H1 (cell line): ENCODE measurements around the gene ABHD11. TPM values are rescaled to one million over a fixed set of nuclear protein-coding genes. Genes with fewer than 3 reads are reported as not detected.

Experiments used
- ATF2 ChIP-seq: IDR thresholded peaks from 2 replicates; pipeline ENCODE4 v1.6.1; 2012; ENCODE audit warnings: low read length, inconsistent platforms
- BCL11A ChIP-seq, 2 experiments: IDR thresholded peaks; one replicate each; pipeline ENCODE4 v1.6.1; 2011; ENCODE audit warnings: low read depth in 2 of 2, low read length in 2 of 2, mild to moderate bottlenecking in 2 of 2
- CHD2 ChIP-seq: IDR thresholded peaks from 2 replicates; pipeline ENCODE4 v1.6.1; 2012; ENCODE audit warnings: low read length, improper control_type of control experiment
- CTBP2 ChIP-seq: IDR thresholded peaks from 2 replicates; pipeline ENCODE4 v1.7.0; 2011; ENCODE audit warnings: borderline replicate concordance, mild to moderate bottlenecking, moderate library complexity, mixed read lengths, low read length; ENCODE audit not compliant: insufficient read depth, insufficient read length
- CTCF ChIP-seq, 3 experiments: IDR thresholded peaks; 1 replicate in 2 of 3; 2 replicates in 1 of 3; pipeline versions ENCODE4 v1.5.1 to v1.6.1; 2011; ENCODE audit warnings: low read length in 3 of 3, mild to moderate bottlenecking in 3 of 3, inconsistent platforms in 2 of 3, low read depth in 1 of 3, moderate library complexity in 1 of 3; ENCODE audit not compliant: insufficient read depth in 1 of 3; ENCODE audit errors: control extremely low read depth in 1 of 3
- EP300 ChIP-seq, 2 experiments: IDR thresholded peaks; 1 replicate in 1 of 2; 2 replicates in 1 of 2; pipeline ENCODE4 v1.6.1; 2011 to 2012; ENCODE audit warnings: low read depth in 2 of 2, low read length in 2 of 2, mild to moderate bottlenecking in 2 of 2, borderline replicate concordance in 1 of 2, inconsistent platforms in 1 of 2, moderate library complexity in 1 of 2
- GABPA ChIP-seq: IDR thresholded peaks from 2 replicates; pipeline ENCODE4 v1.6.1; 2011; ENCODE audit warnings: mild to moderate bottlenecking, low read length, moderate library complexity, borderline replicate concordance; ENCODE audit not compliant: insufficient read depth
- HDAC6 ChIP-seq: IDR thresholded peaks from one replicate; pipeline ENCODE4 v1.7.1; 2012; ENCODE audit warnings: low read depth, mild to moderate bottlenecking, inconsistent platforms, low read length, moderate library complexity
- KDM5A ChIP-seq: fragments of 200-600 bp; IDR thresholded peaks from 2 replicates; pipeline ENCODE4 v1.7.1; 2012; ENCODE audit warnings: mild to moderate bottlenecking, low read length, inconsistent platforms, mixed read lengths
- MAX ChIP-seq: IDR thresholded peaks from 2 replicates; pipeline ENCODE4 v1.6.1; 2012; ENCODE audit warnings: inconsistent platforms
- NANOG ChIP-seq: IDR thresholded peaks from 2 replicates; pipeline ENCODE4 v1.6.1; 2011; ENCODE audit warnings: low read length, low read depth, mild to moderate bottlenecking, inconsistent platforms; ENCODE audit not compliant: insufficient read depth, poor library complexity, severe bottlenecking
- PHF8 ChIP-seq: fragments of 200-600 bp; sonication (generic); conservative IDR thresholded peaks from 2 replicates; pipeline ENCODE4 v1.7.1; 2012; ENCODE audit warnings: low read depth, mild to moderate bottlenecking, inconsistent platforms, low read length, moderate library complexity
- POLR2A ChIP-seq, 2 experiments: IDR thresholded peaks; 1 replicate in 1 of 2; 2 replicates in 1 of 2; pipeline ENCODE4 v1.6.1; 2011; ENCODE audit warnings: low read depth in 2 of 2, low read length in 2 of 2, mild to moderate bottlenecking in 2 of 2; ENCODE audit errors: control extremely low read depth in 1 of 2
- RXRA ChIP-seq: IDR thresholded peaks from 2 replicates; pipeline ENCODE4 v1.6.1; 2011; ENCODE audit warnings: low read depth, mild to moderate bottlenecking, low read length, moderate library complexity; ENCODE audit not compliant: insufficient read depth
- SIRT6 ChIP-seq: IDR thresholded peaks from one replicate; pipeline ENCODE4 v1.7.1; 2012; ENCODE audit warnings: low read length, inconsistent platforms
- SP1 ChIP-seq: IDR thresholded peaks from 2 replicates; pipeline ENCODE4 v1.6.1; 2011; ENCODE audit warnings: low read depth, low read length
- SUZ12 ChIP-seq: fragments of 200-600 bp; sonication (generic); IDR thresholded peaks from 2 replicates; pipeline ENCODE4 v1.6.1; 2012; ENCODE audit warnings: mild to moderate bottlenecking, inconsistent platforms, low read length, moderate library complexity, mixed read lengths
- TCF12 ChIP-seq: IDR thresholded peaks from 2 replicates; pipeline ENCODE4 v1.6.1; 2011; ENCODE audit warnings: low read depth, mild to moderate bottlenecking, low read length
- TEAD4 ChIP-seq: IDR thresholded peaks from 2 replicates; pipeline ENCODE4 v1.6.1; 2012; ENCODE audit warnings: low read depth, low read length, inconsistent platforms, mixed read lengths
- polyA plus RNA-seq, 7 experiments: library from polyadenylated mRNA; depleted of rRNA in 3 of 7; stranded (reverse) in 5 of 7; unstranded in 2 of 7; fragments of >200 nt in 5 of 7; fragments of 200-250 nt in 2 of 7; gene quantifications; 1 replicate in 5 of 7; 2 replicates in 1 of 7; 4 replicates in 1 of 7; pipeline versions ENCODE4 v1.2.1 to v1.2.3, GENCODE V29; 2011 to 2013; ENCODE audit warnings: missing spikeins in 2 of 7, mixed read lengths in 2 of 7
- total RNA-seq: library from RNA; stranded (reverse); fragmentation: NEBNext Ultra II Directional; extraction: Animal tissue kit (Norgen Biotek cat#: 25700); gene quantifications from 2 replicates; pipeline ENCODE4 v1.2.1, GENCODE V29; 2021

ABHD11 gene
- total and polyA plus RNA-seq, 2 of the 8 experiments (the other 6 are each of a cell fraction or from before 2014, with no cell fraction given) = 19.8 to 42.2 TPM

GRCh38 chr7:73742753-73743641 is 4.4 kb upstream of the ABHD11 start (continued):
- no peak for TF ChIP-seq HDAC6
- TF ChIP-seq CHD2 = peak; percentile 91
- TF ChIP-seq SIRT6 = no peak
- peak; percentile 95 for TF ChIP-seq SP1
- no peak for TF ChIP-seq GABPA
- peak; percentile 97 to 100 for TF ChIP-seq EP300 (IDR thresholded peaks at IDR 0.05; ENCODE audit: borderline replicate concordance in 1 of 2, low read depth in 2 of 2, low read length in 2 of 2)
- TF ChIP-seq MAX = peak; percentile 90
- peak in 1 of 3 experiments; percentile 19; a peak in 1 of 4 replicates for TF ChIP-seq CTCF (IDR thresholded peaks at IDR 0.05; ENCODE audit: control extremely low read depth in 1 of 3, insufficient read depth in 1 of 3, low read depth in 1 of 3, low read length in 3 of 3)
- peak in 1 of 2 experiments; percentile 96; a peak in 2 of 3 replicates for TF ChIP-seq POLR2A (IDR thresholded peaks at IDR 0.05; ENCODE audit: control extremely low read depth in 1 of 2, low read depth in 2 of 2, low read length in 2 of 2)
- peak; percentile 68 for TF ChIP-seq NANOG
- no peak for TF ChIP-seq PHF8
- TF ChIP-seq RXRA = peak; percentile 87; the same call in 1 of the 2 replicates
- peak; percentile 100 for TF ChIP-seq TCF12
- peak; percentile 60; the same call in 1 of the 2 replicates for TF ChIP-seq ATF2
- TF ChIP-seq KDM5A = no peak
- TF ChIP-seq BCL11A (IDR thresholded peaks at IDR 0.05; ENCODE audit: low read depth in 2 of 2, low read length in 2 of 2) = peak; percentile 31 to 36
- TF ChIP-seq SUZ12 = no peak
- peak; percentile 57 for TF ChIP-seq CTBP2
- TF ChIP-seq TEAD4 = peak; percentile 94
